Measurements from ENCODE around the gene PERM1.

The PERM1 gene

GRCh38 chr1:943545-944340 is 38.1 kb downstream of the PERM1 start:
- DNase-seq: no peak

GRCh38 chr1:942864-943533 is 38.9 kb downstream of the PERM1 start:
- DNase-seq: no peak

GRCh38 chr1:942411-942821 is 39.5 kb downstream of the PERM1 start:
- no peak for DNase-seq

GRCh38 chr1:941588-942383 is 40.1 kb downstream of the PERM1 start:
- no peak for DNase-seq

GRCh38 chr1:941015-941587 is 40.8 kb downstream of the PERM1 start:
- DNase-seq: no peak

- no peak for DNase-seq
Measured at GRCh38 chr1:940107-941014, 41.5 kb downstream of the PERM1 start.

GRCh38 chr1:939511-940106 is 42.3 kb downstream of the PERM1 start:
- no peak for DNase-seq

GRCh38 chr1:938711-939489 is 43.0 kb downstream of the PERM1 start:
- no peak for DNase-seq

- no peak for DNase-seq
Measured at GRCh38 chr1:938088-938683, 43.7 kb downstream of the PERM1 start.

GRCh38 chr1:937521-937920 is 44.4 kb downstream of the PERM1 start:
- DNase-seq: no peak

- DNase-seq: no peak
Measured at GRCh38 chr1:936348-937264, 45.3 kb downstream of the PERM1 start.

GRCh38 chr1:935751-936231 is 46.1 kb downstream of the PERM1 start:
- no peak for DNase-seq

- no peak for DNase-seq
Measured at GRCh38 chr1:934991-935750, 46.7 kb downstream of the PERM1 start.

GRCh38 chr1:933603-933940 is 48.3 kb downstream of the PERM1 start:
- no peak for DNase-seq

- DNase-seq: no peak
Measured at GRCh38 chr1:932776-933602, 48.9 kb downstream of the PERM1 start.

- DNase-seq: no peak
Measured at GRCh38 chr1:932173-932510, 49.8 kb downstream of the PERM1 start.

GRCh38 chr1:931380-932172 is 50.3 kb downstream of the PERM1 start:
- no peak for DNase-seq

Measured in GOT3 (cell line).